ENCODE results near the gene MKNK2.
"Not testable (repeated sequence)": the region's sequence is repeated elsewhere in the genome, so short reads cannot be mapped to it uniquely, and the experiment has no call there.

The MKNK2 gene

GRCh38 chr19:2042485-2043250 lies 8.4 kb downstream of the MKNK2 start:
- DNase-seq = no peak

DNA sequence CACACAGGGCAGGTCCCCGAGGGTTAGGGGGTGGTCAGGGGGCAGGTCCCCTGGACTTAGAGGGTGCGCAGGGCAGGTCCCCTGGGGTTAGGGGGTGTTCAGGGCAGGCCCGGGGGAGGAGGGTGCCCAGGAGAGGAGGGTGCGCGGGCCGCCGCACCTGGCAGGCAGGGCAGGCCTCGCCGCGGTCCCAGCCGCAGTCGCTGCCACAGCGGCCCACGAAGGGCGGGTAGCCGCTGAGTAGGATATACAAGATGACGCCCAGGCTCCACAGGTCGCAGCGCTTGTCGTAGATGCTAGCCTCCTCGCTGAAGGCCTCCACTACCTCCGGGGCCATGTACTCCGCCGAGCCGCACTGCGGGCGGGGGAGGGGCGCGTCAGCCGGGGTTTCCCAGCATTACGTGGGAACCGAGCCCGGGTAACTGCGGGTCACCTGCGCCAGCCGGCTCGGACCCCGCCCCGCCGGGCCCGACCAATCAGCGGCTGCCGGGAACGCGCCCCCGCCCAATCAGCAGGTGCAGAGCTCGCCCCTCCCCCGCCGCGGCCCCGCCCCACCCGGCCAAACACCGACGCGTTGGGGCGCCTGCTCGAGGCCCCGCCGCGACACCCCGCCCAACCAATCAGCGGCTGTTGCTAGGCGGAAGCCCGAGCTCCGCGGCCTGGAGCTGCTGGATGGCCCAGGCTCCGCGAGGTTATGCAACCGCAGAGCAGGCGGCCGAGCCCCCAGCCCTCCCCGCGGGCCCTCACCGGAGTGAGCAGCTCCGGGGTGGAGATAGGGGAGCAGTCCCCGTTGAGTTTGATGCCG lies 9.2 kb downstream of the MKNK2 start:
- DNase-seq = peak; percentile 52

DNA sequence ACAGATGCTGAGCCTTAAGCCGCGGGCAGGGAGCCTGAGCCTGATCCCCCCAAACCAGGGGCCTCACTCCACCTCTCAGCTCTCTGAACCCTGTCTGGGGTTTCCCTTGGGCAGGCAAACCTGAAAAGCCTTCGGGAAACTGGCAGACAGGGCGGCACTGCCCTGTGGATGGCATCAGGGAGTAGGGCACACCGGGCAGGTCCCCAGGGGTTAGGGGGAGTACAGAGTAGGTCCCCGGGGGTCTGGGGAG lies 9.7 kb downstream of the MKNK2 start:
- no peak for DNase-seq

DNA sequence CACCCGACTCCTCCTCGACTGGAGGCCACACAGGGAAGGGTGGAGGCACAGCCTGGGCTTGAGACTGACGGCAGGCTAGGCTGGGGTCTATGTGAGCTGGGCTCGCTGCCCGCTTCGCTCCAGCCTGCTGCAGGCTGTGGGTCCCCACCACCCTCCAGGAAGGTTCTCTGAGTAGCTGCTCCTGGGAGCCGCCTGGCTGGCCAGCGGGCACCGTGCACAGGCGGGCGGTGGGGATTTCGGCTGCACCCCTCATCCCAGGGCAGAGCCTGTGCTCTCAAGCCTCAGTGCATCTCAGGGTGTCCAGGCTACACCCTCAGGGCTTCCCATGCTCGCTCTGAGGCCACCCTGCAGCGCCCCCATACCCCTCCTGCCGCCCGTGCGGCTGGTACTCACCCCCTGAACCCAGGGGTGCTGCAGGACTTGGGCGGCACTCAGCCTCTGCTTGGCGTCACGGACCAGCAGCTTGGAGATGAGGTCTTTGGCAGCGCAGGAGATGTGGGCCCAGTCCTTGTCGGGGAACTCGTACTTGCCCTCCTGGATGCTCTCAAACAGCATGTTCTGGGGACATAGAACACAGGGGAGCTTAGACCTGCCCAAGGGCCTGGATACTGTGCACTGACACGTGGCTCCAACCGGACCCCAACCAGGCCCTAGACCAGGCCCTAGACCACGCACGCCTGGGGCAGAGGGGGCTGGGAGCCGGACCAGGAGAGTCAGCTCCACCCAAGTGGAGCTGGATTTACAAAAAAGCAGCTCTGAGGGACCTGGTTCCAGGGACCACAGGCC lies 10.2 kb downstream of the MKNK2 start:
- DNase-seq = no peak

DNA sequence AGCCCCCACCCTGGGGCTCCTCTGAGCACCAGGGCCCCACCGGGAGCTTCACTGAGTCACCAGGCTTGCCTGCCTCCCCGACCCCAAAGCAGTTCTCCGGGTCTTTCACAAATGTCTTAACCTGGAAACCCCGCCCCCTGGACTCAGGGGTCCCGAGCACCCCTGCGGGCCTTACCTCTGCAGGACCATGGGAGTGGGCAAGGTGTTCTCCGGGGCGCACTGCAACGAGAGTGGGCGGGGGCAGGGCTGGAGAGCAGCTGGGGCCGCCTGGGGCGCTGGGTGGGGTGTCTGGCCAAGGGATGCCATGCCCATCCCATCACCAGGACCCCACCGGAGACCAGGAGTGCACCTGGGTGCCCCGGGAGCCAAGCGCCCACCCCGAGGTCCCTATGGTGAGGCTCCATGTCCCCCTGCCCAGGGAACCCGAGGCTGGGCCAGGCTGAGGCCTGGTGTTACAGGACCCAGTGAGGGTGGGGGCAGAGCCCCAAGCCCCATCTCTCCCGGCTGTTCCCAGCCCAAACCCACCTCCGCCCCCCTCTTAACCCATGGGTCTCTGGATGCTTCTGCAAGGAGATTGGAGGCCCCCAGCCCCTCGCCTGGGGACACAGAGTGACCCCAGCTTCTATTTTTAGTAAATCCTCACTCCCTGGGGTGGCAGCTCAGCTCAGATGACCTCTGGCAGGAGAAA lies 10.9 kb downstream of the MKNK2 start:
- no peak for DNase-seq

GRCh38 chr19:2039089-2039958 lies 11.7 kb downstream of the MKNK2 start:
- no peak for DNase-seq

DNA sequence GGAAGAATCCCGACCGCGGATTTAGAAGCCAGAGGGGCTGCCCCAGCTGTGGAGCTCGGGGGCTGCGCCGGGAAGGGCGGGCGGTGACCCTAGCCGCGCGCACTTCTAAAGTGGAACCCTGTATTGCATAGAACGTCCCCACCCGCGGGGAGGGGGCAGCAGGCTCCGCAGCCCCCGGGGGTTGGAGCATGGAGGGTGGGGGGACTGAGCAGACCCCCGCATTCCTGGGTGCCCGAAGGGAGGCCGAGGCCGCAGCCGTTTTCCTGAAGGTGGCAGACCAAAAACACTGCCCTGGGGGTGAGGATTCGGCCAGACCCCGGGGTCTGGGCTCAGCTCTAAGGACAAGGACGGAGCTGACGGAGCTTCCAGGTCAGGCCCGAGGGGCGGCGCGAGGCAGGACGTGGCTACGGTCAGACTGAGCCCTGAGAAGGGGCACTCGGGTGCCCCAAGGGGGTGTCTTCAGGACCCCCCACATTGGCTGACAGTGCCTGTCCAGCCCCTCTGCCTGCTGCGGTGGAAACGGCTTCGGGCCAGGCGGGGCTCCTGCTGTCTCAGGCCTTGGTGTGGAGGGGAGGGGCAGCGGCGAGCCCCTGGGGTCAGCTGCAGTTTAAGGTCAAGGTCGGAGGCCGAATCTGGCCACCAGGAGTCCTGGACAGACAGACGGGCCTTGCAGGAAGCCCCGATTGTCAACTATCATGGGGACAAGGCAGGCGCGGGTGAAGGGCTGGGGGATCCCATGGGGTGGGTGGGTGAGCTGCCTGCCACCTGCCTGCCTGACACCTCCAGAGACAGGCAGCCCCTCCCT lies 12.6 kb downstream of the MKNK2 start:
- no peak for DNase-seq

DNA sequence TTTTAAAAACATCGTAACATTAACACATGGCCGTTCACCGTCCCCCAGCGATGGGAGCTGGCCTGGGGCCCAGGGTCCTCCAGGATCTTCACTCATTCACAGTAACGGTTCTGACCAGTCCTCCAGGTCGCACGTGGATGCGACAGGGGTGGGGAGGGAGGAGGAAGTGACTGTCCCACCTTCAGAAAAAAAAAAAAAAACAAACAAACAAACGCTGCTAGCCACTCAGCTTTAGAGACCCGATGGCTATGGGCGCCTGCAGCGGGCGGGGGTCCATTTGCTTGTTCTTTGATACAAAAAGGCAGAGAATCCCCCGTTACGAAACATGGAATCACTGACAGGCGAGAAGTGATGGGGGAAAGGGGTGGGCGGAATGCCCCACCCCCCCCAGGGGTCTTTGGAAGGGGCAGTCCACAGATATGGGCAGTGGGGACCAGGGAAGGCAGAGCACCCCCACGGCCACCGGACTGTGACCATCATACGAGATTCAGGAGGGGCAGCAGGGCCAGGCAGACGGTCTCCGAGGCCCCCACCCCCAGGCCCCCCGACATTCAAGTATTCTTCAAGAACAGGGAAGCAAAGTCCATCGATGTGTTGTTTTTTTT lies 13.3 kb downstream of the MKNK2 start:
- DNase-seq = no peak

- no peak for DNase-seq
Measured at GRCh38 chr19:2036424-2036823, 14.6 kb downstream of the MKNK2 start.

DNA sequence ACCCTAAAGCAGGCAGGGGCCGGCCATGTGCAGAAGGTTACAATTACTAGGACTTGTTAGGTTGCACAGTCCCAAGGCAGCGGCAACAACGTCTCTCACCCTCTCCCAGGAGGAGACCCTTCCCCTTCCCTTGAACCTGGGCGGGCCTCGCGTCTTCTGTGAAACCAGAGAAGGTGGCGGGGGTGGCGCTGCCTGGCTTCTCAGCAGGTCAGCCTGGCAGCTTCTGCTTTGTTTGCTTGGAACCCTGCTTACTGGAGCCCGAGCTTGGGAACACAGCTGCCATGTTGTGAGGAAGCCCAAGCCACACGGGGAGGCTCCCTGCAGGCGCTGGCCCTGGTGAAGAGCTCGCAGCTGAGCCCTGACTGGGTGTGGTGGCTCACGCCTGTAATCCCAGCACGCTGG lies 15.5 kb downstream of the MKNK2 start:
- DNase-seq = no peak

DNA sequence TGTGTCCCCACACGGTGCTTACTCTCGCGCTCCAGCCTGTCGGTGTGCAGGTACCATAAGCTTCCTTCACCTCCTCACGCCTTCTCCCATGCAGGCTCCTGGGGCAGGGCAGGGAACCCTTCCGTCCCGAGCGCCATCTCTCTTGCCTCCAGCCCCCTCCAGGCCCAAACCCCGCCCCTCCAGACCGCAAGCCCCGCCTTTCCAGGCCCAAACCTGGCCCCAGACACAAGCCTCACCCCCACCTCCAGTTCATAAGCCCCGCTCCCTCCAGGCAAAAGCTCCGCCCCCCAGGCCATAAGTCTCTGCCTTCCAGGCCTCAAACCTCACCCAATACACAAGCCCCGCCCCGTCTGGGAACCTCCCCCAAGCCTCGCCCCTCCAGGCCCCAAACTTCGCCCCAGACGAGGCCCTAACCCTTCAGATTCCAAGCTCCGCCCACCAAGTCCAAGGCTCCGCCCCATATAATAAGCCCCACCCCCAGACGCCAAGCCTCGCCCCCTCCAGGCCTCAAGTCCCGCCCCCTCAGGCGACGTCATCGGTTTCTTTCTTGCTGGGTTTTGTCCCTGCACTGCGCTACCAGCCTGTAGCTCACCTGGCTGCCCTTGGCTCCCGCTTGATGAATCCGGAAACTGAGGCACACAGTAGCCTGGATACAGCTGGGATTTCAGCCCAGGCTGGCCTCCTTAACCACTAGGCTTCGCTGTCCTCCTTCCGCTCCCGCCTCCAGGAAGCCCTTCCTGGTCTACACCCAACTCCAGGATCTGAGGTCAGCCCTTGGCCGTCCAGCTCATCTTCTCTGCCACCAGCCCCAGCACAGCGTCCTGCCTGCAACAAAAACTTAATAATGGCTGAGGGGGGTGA lies 16.1 kb downstream of the MKNK2 start:
- no peak for DNase-seq

DNA sequence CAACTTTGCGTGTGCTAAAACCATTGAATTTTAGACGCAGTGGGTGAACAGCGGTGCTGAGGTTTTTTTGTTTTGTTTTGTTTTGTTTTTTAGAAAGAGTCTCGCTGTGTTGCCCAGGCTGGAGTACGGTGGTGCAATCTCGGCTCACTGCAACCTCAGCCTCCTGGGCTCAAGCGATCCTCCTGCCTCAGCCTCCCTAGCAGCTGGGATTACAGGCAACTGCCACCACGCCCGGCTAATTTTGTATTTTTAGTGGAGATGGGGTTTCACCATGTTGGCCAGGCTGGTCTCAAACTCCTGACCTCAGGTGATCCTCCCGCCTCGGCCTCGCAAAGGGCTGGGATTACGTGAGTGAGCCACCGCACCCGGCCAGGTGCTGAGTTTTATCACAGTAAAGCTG lies 16.8 kb downstream of the MKNK2 start:
- not testable (repeated sequence) for DNase-seq

DNA sequence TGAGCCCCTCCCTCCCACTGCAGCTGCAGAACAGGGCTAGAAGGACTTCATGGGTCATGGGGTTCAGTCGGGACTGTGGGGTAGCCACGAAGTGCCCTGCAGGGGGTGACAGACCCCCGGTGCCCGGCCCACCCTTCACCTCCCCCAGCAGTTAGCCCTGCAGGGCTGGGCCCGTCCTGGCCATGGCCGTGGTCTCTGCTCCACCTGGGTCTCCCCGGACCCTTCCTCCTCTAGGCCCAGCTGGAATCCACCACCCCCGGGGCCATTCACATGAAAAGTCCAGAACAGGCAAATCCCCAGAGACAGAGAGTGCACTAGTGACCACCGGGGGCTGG lies 17.3 kb downstream of the MKNK2 start:
- DNase-seq = no peak

DNA sequence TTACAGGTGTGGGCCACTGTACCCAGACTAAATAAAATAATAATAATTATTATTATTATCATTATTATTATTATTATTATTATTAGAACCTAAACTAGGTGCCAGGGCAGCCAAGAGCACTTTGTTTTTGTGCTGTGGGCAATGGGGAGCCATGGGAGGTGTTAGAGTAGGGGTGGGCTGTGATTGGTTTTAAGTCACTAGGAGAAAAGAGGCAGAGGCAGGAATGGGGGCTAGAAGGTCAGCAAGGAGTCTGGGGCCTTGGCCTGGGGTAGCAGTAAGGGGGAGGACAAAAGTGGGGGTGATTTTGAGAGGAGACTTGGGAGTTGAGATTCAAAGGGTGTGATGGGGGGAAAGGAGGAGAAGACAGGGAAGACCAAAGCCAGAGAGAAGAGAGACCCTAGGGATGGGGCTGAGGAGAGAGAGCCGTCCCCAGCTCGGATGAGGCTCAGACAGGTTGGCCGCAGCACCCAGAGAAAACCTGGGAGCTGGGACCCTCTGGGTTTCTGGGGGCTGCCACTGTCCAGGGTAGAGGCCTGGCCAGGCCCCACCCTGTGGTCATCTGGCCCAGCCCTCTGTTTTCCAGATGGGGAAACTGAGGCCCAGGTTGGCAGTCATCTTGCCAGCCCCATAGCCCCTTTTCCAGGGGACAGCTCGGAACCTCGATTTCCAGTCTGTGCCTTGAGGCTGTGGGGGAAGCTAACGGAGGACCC lies 17.8 kb downstream of the MKNK2 start:
- no peak for DNase-seq

GRCh38 chr19:2032296-2032941 lies 18.6 kb downstream of the MKNK2 start:
- DNase-seq = peak; percentile 73

GRCh38 chr19:2027361-2027760 lies 23.7 kb downstream of the MKNK2 start:
- DNase-seq = no peak

GRCh38 chr19:2026770-2027169 lies 24.3 kb downstream of the MKNK2 start:
- no peak for DNase-seq

- no peak for DNase-seq
Measured at GRCh38 chr19:2022289-2022688, 28.8 kb downstream of the MKNK2 start.

All from KG1 (cell line).